SHP77 treated with DMSO at 0.1 percent for 48 hours (cell line): Measurements from ENCODE around the gene SMIM17.
"Not testable (repeated sequence)": the region's sequence is repeated elsewhere in the genome, so short reads cannot be mapped to it uniquely, and the experiment has no call there.

Source experiments
- DNase-seq: peaks from one replicate; lab custom pipeline; 2025; lab: John Stamatoyannopoulos, UW

The SMIM17 gene

GRCh38 chr19:56660381-56661107 is 17.6 kb downstream of the SMIM17 start:
- DNase-seq: no peak

- DNase-seq: no peak
These were observed 18.3 kb downstream of the SMIM17 start for GRCh38 chr19:56661248-56661647.

DNA sequence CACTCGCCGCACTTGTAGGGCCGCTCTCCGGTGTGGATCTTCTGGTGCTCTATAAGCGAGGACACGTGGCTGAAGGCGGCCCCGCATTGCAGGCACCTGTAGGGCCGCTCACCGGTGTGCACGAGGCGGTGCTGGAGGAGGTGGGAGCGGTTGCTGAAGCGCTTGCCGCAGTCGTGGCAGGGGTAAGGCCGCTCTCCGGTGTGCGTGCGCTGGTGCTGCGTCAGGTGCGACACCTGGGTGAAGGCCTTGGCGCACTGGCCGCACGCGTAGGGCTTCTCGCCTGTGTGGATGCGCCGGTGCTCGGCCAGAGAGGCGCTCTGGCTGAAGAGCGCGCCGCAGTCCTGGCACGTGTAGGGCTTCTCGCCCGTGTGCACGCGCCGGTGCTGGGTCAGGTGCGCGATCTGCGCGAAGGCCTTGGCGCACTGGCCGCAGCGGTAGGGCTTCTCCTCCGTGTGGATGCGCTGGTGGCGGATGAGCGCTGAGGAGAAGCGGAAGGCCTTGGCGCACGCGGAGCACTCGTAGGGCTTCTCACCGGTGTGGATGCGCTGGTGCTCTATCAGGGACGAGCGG is 21.1 kb downstream of the SMIM17 start:
- DNase-seq: no peak

GRCh38 chr19:56664511-56664910 is 21.6 kb downstream of the SMIM17 start:
- DNase-seq: no peak

DNA sequence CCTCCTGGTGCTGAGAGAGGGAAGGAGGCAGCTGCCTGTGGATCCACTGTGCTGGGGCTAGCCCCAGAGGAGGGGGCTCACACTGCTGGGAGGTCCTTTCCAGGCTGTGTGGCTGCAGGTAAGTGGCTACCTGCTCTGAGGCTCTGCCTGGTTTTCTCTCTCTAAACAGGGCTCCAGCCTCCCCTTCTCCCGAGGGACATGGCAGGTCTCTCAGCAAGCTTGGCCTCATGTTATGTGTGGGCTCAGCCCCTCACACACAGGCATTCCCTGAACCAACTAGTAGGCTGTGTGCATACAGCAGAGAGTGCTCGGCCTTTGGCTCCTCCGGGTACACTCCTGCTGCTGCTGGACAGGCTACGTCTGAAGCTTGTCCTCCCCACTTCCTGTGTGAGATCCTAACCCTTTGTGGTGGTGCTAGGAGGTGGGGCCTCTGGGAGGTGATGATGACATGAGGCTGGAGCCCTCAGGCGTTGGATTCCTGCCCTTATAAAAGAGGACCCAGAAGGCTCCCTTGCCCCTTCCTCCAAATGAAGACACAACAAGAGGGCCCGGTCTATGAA is 24.4 kb downstream of the SMIM17 start:
- DNase-seq: no peak

GRCh38 chr19:56668676-56669075 is 25.7 kb downstream of the SMIM17 start:
- no peak for DNase-seq

GRCh38 chr19:56670401-56670960 is 27.5 kb downstream of the SMIM17 start:
- no peak for DNase-seq

- no peak for DNase-seq
These were observed 28.1 kb downstream of the SMIM17 start for GRCh38 chr19:56670961-56671612.

DNA sequence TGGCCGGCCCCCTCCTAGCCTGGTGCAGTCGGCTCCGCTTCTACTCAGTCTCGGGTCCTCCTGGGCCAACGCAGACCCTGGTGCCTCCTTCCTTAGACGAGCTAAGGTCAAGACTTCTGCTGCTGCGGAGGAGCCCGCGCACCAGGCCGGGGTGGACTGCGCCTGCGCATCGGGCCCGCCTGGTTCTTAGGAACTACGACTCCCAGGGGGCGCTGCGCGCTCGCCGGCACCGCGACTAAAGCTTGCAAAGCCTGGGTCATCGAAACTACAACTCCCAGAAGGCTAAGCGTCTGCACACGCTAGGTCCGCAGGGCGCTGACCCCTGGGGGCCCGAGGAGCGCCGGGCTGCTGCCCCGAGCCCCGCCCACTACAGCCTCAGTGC is 28.6 kb downstream of the SMIM17 start, which contains the start of gene ZNF835:
ZNF835 (minus strand) TSS at position 145 of the 382 bp plus-strand sequence. CDS start 6,559 bp downstream, outside the sequence.
- no peak for DNase-seq

DNA sequence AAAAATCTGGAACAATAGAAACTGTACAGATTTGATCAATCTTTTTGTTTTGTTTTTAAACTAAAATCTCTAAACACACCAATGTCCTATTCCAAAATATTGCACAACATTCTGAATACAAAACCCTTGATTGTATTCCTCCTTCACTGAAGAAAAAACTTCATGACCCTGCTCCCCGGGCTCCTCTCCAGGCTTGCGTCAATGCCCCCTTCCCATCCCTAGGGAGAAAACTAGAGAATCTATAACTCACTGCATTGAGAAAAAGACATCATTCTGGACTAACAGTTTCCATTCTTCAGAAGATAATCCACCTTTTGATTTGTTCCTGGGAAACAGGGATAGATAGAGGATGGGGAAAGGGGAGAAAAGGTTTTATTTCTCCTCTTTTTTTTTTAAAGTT is 29.7 kb downstream of the SMIM17 start:
- DNase-seq: not testable (repeated sequence)

GRCh38 chr19:56678205-56678604 is 35.2 kb downstream of the SMIM17 start:
- DNase-seq: no peak

- no peak for DNase-seq
These were observed 38.7 kb downstream of the SMIM17 start for GRCh38 chr19:56681702-56682101.

DNA sequence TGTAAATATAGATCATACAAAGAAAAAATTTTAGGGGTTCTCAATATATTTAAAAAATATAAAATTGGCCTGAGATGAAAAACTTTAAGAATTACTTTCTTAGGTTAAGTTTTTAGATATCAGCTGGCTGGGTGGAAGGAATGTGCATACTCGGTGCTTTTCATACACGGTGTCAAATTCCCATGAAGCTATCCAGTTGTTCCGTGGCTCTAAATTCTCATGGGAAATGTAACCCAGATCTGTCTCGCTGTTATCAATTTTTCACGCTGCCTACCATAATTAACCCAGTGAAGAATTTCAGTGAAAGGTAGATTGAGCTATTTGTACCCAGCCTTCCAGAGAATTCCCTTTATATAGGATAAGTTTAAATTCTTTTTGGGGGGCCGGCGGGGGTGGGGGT is 40.2 kb downstream of the SMIM17 start:
- no peak for DNase-seq

DNA sequence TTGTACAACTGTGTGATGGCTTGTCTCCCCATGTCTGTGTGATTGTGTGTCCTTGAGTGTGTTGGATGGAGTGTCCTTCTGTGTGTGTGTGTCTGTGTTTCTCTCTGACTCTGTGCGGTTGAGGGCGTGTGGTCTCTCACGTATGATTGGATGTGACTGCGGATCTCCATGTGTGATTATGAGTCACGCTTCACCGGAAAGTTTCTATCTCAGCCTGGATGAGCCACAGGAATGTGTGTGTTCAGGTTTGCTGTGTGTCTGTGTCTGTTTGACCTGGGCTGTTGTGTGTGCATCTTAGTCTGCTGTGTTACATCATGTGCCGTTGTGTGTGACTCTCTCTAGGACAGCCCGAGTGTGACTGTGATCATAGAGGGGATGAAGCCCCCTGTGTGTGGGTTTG is 44.1 kb downstream of the SMIM17 start:
- DNase-seq: no peak

- no peak for DNase-seq
These were observed 46.2 kb downstream of the SMIM17 start for GRCh38 chr19:56689198-56689597.

GRCh38 chr19:56690670-56691069 is 47.7 kb downstream of the SMIM17 start:
- no peak for DNase-seq

GRCh38 chr19:56692206-56692895 is 49.4 kb downstream of the SMIM17 start:
- DNase-seq: no peak

DNA sequence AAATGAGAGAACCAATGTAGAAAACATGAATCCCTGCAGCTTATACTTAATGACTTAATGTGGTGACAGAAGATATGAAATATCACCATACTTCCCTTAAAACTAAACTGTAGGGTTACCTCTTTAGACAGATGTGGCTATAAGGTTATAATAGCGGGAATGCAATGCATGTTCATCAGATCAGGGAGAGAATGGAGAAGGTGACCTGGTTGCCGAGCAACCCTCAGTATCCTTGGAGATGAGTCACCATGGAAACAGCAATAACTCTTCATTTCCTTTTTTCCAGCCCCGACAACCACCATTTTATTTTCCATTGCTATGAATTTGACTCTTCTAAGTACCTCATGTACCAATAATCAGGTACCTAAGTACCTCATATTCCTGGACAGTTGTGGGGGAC is 56.6 kb downstream of the SMIM17 start:
- no peak for DNase-seq

GRCh38 chr19:56701895-56702294 is 58.9 kb downstream of the SMIM17 start:
- no peak for DNase-seq

- no peak for DNase-seq
These were observed 63.0 kb downstream of the SMIM17 start for GRCh38 chr19:56705939-56706338.
